ENCODE measurements around the gene SEZ6L. TPM values are rescaled to one million over a fixed set of nuclear protein-coding genes. Genes with fewer than 3 reads are reported as not detected.

Gene SEZ6L
- polyA plus RNA-seq, 1 donor (not counting 4 experiments of a cell fraction or from before 2014, with no cell fraction given), result not detected

DNA sequence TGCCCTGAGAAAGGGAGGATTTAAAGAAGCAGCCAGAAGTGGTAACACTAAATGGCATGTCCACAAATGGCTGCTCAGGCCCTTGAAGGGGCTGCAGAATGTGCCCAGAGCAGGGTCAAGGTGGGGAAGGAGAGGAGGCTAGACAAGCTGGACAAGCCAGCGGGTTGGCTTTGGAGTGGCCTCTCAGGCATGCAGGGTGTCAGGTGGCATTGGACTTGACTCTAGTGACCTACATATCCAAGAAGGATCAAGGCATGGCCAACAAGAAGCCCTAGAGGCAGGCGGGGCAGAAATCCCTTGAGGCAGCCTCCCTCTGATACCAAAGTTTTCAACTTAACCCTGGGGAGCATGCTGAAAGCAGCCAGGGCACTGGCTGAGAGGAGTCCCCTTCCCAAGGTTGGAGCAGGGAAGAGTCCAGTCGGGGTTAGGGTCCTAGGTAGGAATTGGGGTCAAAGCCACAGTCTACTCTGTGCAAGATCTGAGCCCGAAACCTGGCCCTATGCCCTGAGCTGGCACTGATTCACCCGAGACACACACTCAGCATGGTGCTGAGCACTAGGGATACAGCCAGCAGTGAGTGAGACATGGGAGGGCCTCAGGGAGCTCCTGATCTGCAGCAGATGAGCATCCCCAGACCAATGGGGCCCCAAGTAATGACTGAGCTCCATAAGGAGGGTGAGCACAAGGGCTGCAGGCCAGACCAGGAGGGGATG is 164.0 kb downstream of the SEZ6L start:
- no peaks in the 10 kb centered on the region for H3K79me2 ChIP-seq (ENCODE audit: control insufficient read depth, insufficient read depth, low read length)

DNA sequence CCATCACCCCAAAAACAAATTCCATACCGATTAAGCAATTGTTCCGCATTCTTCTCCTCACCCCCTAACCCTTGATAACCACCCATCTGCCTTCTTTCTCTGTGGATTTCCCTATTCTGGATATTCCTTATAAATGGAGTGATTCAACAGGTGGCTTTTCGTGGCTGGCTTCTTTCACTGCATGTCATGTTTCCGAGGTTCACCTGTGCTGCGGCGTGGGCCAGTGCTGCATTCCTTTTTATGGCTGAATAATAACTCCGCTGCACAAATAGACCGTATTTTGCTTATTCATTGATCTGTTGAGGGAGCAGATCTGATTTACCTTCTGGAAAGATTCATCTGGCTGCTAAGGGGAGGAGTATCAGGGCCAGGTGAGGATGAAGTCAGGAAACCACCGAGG is 165.0 kb downstream of the SEZ6L start:
- dilution Hi-C loops (cut with MboI; ENCODE audit: extremely low pct_ligation_motif_present, low sequenced_read_pairs), result no loop called here
- Histone ChIP-seq H4K20me1 (ENCODE audit: control insufficient read depth, extremely low read depth, insufficient read depth, low read length) (no peaks in the 10 kb centered on the region), H3K27me3 (ENCODE audit: control insufficient read depth, extremely low read depth, insufficient read depth, low read length) (no peaks in the 10 kb centered on the region), H2AFZ (ENCODE audit: control insufficient read depth, low read length) (no peak overlapping the region), H3K9me3 (ENCODE audit: control insufficient read depth, low read depth, low read length) (no peaks in the 10 kb centered on the region), H3K9me1 (ENCODE audit: control insufficient read depth, extremely low read depth, insufficient read depth, low read length) (no peaks in the 10 kb centered on the region), H3K9ac (ENCODE audit: control insufficient read depth, extremely low read depth, insufficient read depth, low read length) (no peak overlapping the region), H3K79me2 (ENCODE audit: control insufficient read depth, insufficient read depth, low read length) (no peaks in the 10 kb centered on the region), H3K4me1 (ENCODE audit: control insufficient read depth, extremely low read depth, insufficient read depth, low read length) (no peaks in the 10 kb centered on the region), H3K27ac (ENCODE audit: control insufficient read depth, insufficient read depth, low read length) (no peak overlapping the region), H3K4me3 (ENCODE audit: control insufficient read depth in 2 of 3, extremely low read depth in 1 of 3, insufficient read depth in 2 of 3, low read depth in 1 of 3, low read length in 3 of 3) (no peak overlapping the region), H3K36me3 (ENCODE audit: control insufficient read depth in 2 of 2, extremely low read depth in 1 of 2, insufficient read depth in 2 of 2, low read length in 2 of 2) (no peaks in the 10 kb centered on the region), H3K4me2 (ENCODE audit: control insufficient read depth, extremely low read depth, insufficient read depth, low read depth, low read length) (no peak overlapping the region)
- no peak for DNase-seq (ENCODE audit: low read depth, low spot score)
- TF ChIP-seq, protein P1, sequence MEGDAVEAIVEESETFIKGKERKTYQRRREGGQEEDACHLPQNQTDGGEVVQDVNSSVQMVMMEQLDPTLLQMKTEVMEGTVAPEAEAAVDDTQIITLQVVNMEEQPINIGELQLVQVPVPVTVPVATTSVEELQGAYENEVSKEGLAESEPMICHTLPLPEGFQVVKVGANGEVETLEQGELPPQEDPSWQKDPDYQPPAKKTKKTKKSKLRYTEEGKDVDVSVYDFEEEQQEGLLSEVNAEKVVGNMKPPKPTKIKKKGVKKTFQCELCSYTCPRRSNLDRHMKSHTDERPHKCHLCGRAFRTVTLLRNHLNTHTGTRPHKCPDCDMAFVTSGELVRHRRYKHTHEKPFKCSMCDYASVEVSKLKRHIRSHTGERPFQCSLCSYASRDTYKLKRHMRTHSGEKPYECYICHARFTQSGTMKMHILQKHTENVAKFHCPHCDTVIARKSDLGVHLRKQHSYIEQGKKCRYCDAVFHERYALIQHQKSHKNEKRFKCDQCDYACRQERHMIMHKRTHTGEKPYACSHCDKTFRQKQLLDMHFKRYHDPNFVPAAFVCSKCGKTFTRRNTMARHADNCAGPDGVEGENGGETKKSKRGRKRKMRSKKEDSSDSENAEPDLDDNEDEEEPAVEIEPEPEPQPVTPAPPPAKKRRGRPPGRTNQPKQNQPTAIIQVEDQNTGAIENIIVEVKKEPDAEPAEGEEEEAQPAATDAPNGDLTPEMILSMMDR (optimal IDR thresholded peaks at IDR 0.05 in 1 of 3, IDR thresholded peaks at IDR 0.05 in 1 of 3, conservative IDR thresholded peaks at IDR 0.05 in 1 of 3; ENCODE audit: extremely low read depth in 1 of 3, insufficient read depth in 2 of 3, low read length in 3 of 3), result no peak
- TF ChIP-seq EZH2 (IDR thresholded peaks at IDR 0.05; ENCODE audit: low read length), result no peak
- no peak for FAIRE-seq

More for the DNA sequence above, 164.0 kb downstream of the SEZ6L start:
- FAIRE-seq (no peak), DNase-seq (ENCODE audit: low read depth, low spot score) (no peak)
- dilution Hi-C loops (cut with MboI; ENCODE audit: extremely low pct_ligation_motif_present, low sequenced_read_pairs), result no loop called here
- no peak for TF ChIP-seq EZH2 (IDR thresholded peaks at IDR 0.05; ENCODE audit: low read length)
- TF ChIP-seq, protein P1 (optimal IDR thresholded peaks at IDR 0.05 in 1 of 3, IDR thresholded peaks at IDR 0.05 in 1 of 3, conservative IDR thresholded peaks at IDR 0.05 in 1 of 3; ENCODE audit: extremely low read depth in 1 of 3, insufficient read depth in 2 of 3, low read length in 3 of 3), result no peak
- H2AFZ ChIP-seq (ENCODE audit: control insufficient read depth, low read length), result no peak overlapping the region
- H3K9ac ChIP-seq (ENCODE audit: control insufficient read depth, extremely low read depth, insufficient read depth, low read length), result no peak overlapping the region
- no peaks in the 10 kb centered on the region for H3K36me3 ChIP-seq (ENCODE audit: control insufficient read depth in 2 of 2, extremely low read depth in 1 of 2, insufficient read depth in 2 of 2, low read length in 2 of 2)
- no peak overlapping the region for H3K4me3 ChIP-seq (ENCODE audit: control insufficient read depth in 2 of 3, extremely low read depth in 1 of 3, insufficient read depth in 2 of 3, low read depth in 1 of 3, low read length in 3 of 3)
- no peak overlapping the region for H3K27ac ChIP-seq (ENCODE audit: control insufficient read depth, insufficient read depth, low read length)
- no peaks in the 10 kb centered on the region for H3K9me1 ChIP-seq (ENCODE audit: control insufficient read depth, extremely low read depth, insufficient read depth, low read length)
- no peaks in the 10 kb centered on the region for H3K9me3 ChIP-seq (ENCODE audit: control insufficient read depth, low read depth, low read length)
- no peak overlapping the region for H3K4me2 ChIP-seq (ENCODE audit: control insufficient read depth, extremely low read depth, insufficient read depth, low read depth, low read length)
- no peaks in the 10 kb centered on the region for H3K27me3 ChIP-seq (ENCODE audit: control insufficient read depth, extremely low read depth, insufficient read depth, low read length)
- H3K4me1 ChIP-seq (ENCODE audit: control insufficient read depth, extremely low read depth, insufficient read depth, low read length), result no peaks in the 10 kb centered on the region
- no peaks in the 10 kb centered on the region for H4K20me1 ChIP-seq (ENCODE audit: control insufficient read depth, extremely low read depth, insufficient read depth, low read length)
